Stimulated activated naive CD4-positive, alpha-beta T cell treated with Interleukin-2 at 50 U/mL for 16 hours (primary cell): ENCODE results near the gene CBX1.
"Not testable (repeated sequence)": the region's sequence is repeated elsewhere in the genome, so short reads cannot be mapped to it uniquely, and the experiment has no call there.

Source experiments
- DNase-seq: peaks from one replicate; lab custom pipeline; 2025; lab: John Stamatoyannopoulos, UW

CBX1 gene

GRCh38 chr17:48072811-48073210, 28.5 kb downstream of the CBX1 start:
- not testable (repeated sequence) for DNase-seq

- DNase-seq, result no peak
These were observed 29.6 kb downstream of the CBX1 start for GRCh38 chr17:48071654-48072053.

DNA sequence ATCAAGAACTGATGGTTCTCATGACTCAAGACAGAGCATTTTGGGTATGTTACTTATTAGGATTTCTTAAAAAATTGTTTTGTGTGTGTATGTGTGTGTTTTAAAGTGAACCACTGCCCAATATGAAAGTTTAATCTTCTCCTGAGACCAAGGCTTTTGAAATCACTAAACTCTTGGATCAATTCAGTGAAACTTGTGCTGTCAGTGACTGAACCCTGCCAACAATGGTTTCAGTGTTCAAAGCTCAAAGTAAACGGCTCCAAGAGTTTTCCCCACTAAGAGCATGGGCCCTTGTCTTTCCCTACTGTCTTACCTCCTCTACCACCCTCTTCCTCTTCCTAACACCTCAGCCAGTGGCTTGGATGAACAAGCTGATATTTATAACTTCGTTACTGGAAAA, 31.1 kb downstream of the CBX1 start:
- no peak for DNase-seq

DNA sequence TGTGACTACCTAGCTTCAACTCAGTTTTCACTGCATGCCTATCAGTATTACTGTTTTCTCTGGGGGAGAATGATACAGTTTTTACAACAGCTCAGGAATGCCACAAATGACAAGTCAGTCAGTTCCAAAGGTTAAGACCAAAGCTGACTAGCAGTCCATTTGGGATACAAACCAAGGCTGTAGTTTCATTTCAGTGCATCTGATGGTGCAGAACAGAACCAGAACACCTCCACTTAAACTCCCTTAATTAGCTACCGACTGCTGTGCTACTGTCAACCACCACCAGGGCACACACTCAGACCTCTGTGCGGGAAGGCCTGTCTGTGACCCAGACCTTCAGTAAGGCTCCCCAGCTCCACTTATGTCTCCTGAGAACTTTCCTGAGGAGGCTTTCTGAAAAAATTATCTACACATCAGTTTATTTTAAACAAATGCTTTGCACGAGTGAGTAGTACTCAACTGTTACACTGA, 32.8 kb downstream of the CBX1 start:
- DNase-seq, result no peak

DNA sequence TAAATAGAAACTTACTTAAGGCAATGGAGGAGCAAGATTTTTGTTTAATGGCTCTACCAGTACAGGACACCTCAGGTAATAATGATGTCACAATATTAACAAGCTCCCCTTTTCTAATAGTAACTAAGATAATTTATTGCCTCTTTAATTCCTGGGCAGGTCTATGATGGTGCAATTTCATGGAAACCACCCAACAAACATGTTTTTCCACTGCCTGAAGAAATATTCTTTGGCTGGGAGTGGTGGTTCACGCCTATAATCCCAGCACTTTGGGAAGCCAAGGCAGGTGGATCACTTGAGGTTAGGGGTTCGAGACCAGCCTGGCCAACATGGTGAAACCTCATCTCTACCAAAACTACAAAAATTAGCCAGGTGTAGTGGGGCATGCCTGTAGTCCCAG, 33.5 kb downstream of the CBX1 start:
- DNase-seq, result not testable (repeated sequence)

- no peak for DNase-seq
These were observed 34.0 kb downstream of the CBX1 start for GRCh38 chr17:48067245-48067644.

GRCh38 chr17:48066656-48067055, 34.6 kb downstream of the CBX1 start:
- DNase-seq, result no peak

GRCh38 chr17:48066192-48066591, 35.1 kb downstream of the CBX1 start:
- no peak for DNase-seq

DNA sequence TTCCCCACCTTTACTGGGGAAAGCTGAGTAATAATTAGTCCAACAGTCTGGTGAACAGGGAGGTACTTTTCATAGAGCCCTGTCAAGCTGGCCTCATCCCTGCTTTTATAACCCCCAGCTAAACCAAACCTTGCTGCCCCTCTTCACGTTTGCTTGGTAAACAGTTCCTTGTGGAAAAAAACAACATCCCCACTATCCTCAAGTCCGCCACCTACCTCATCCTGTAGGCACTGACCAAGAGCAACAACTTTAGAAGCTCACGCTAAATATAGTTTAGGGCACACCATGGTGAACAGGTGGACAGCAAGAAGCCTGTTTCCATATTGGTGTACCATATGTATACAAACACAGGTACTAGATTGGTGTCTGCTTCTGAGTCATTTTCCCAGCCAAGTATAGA, 36.6 kb downstream of the CBX1 start:
- no peak for DNase-seq

DNA sequence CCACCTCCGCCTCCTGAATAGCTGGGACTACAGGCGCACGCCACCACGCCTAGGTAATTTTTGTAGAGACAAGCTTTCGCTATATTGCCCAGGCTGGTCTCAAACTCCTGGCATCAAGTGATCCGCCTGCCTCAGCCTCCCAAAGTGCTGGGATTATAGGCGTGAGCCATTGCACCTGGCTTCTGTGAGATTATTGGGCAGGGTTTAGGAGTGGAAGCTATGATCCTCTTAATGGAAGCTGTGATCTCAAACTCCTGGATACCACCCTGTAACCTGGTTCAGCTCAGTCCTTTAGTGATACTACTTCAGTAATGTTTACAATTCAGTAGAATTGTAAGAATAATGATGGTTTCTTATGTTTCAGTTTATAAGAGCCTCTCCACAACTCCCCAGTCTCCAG, 39.0 kb downstream of the CBX1 start:
- DNase-seq, result no peak

DNA sequence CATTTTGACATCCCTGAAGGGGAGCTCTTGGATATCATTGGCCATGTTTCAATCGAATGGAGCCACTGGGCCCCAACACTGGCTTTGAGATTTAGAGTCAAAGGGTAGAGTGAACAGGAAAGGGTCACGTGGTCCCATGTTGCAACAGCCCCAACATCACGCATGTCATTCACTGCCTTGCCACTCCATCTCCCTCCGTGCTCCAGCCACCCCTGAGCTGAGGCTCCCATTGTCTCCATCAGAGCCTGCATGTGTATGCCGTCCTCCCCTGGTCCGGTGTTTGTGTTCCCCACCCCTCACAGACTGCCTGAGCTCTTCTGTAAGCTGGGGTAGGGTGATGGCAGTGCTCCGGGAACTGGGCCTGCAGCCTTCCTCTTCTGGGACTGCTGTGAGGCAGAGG, 41.0 kb downstream of the CBX1 start:
- no peak for DNase-seq

- DNase-seq, result no peak
These were observed 42.1 kb downstream of the CBX1 start for GRCh38 chr17:48059125-48059668.

DNA sequence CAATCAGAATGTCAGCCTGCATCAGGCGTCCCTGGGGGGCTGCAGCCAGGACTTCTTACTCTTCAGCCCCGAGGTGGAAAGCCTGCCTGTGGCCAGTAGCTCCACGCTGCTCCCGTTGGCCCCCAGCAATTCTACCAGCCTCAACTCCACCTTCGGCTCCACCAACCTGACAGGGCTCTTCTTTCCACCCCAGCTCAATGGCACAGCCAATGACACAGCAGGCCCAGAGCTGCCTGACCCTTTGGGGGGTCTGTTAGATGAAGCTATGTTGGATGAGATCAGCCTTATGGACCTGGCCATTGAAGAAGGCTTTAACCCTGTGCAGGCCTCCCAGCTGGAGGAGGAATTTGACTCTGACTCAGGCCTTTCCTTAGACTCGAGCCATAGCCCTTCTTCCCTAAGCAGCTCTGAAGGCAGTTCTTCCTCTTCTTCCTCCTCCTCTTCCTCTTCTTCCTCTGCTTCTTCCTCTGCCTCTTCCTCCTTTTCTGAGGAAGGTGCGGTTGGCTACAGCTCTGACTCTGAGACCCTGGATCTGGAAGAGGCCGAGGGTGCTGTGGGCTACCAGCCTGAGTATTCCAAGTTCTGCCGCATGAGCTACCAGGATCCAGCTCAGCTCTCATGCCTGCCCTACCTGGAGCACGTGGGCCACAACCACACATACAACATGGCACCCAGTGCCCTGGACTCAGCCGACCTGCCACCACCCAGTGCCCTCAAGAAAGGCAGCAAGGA, 42.7 kb downstream of the CBX1 start:
- no peak for DNase-seq

DNA sequence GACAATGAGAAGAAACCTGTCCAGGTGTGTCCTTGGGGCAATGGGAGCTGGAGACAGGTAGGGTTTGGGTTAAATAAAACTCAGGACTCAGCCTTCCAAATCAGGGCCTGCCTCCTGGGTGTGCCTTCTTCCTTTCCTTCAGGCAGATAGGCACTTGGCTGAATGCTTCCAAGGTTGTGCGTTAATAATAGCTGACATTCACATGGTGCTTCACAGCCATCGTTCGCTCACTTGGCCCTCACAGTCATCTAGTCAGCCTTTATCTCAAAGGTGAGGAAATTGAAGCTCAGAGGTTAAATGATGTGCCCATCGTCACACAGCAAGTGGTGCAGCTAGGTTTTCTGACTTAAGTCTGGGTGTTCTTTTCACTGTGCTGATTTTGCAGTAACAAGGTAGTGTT, 43.7 kb downstream of the CBX1 start:
- DNase-seq, result no peak

DNA sequence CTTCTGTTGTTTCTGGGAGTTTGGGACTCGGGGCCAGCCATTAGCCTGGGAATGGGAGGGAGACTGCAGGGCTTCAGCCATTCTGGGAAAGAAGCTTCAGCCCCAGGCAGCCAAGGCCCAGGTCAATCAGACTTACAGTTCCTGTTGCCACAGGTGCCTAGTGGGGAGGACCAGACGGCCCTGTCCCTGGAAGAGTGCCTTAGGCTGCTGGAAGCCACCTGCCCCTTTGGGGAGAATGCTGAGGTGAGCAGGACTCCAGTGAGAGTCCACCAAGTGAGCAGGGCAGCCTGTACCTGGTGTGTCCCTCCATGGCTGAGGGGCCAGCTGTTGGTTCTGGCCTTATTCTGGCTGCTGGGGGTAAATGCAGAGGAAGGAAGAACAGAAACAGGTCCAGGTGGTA, 44.4 kb downstream of the CBX1 start:
- no peak for DNase-seq

DNA sequence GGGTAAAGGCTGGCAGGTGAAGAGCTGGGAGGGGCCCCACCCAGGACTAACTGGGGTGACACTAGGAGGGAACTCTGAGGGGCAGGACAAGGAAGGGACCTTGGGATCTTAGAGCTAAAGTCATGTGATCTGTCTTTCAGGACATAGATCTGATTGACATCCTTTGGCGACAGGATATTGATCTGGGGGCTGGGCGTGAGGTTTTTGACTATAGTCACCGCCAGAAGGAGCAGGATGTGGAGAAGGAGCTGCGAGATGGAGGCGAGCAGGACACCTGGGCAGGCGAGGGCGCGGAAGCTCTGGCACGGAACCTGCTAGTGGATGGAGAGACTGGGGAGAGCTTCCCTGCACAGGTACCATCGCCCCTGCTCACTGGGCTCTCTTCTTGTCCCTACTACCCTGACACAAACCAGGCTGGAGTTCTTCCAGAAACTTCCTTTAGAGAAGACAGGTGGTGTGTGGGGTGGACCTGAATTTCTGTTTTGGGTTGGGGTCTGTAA, 45.0 kb downstream of the CBX1 start:
- no peak for DNase-seq

DNA sequence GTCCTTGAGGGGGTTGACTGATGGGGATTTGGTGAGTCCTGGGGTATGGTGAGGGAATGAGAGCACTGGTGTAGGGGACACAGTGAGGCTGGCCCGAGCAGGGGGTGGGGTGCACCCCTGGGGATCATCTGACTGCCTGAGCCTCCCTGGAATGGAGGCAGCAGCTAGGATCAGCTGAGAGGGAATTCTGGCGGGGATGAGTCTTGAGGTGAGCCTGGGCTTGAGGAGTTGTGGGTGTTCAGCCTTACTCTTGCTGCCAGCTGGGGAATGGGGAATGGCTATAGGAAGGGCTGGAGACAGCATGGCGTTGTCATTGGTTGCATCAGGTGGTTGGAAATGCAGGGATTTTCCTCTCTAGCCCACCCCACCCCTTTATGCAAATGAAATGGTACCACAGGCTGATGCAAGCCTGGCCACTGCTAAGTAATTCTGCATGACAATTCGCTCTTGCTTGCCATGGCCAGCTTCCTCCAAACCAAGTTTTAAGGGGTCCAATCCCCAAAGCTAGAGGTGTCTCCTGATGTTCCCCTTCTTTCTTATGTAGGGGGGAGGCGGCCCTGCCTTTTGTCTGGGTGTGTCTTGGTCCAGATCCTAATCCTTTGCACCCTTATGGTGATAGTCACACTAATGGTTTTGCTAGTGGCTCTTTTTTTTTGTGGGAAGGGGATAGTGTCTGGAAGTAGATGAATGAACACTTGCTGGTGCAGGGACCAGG, 45.6 kb downstream of the CBX1 start:
- peak; percentile 34 for DNase-seq

DNA sequence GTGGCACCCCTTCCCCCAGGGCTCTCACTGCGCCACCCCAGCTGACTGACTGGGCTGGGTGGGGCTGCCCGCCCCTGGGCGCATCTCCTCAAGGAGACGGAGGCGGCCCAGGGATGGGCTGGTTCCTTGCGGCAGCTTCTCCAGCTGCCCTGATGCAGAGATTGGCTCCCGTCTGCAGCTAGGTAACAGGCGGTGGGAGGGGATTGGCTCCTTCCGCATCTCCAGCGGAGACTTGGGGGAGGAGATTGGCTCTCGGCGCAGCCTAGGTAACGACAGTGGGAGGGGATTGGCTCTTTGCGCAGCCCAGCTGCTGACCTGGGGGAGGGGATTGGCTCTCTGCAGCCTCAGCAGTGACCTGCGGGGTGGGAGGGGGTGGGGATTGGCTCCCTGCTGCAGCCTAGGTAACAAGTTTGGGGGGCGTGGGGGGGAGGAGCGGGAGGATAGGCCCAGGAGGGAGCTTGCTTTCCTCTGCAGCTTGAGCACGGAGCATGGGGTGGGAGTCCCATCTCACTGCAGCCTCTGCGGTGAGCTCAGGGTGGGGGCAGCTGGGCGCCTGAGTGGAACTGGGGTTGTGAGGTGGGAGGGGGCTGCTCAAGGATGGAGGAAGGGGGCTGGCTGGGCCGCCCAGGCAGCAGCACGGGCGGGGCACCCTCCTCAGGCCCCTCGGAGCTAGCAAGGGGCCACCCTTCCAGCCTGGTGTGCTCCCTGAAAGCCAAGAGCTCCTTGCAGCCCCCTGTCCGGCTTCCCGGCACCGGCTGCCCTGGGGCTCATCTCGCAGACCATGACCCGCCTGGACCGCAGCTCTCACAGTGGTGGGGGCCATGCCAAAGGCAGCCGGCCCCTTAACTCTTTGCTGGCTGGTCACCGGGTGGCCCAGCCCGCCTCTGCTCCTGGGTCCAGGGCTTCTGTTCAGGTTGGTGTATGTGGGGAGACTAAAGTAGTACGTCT, 46.8 kb downstream of the CBX1 start:
- no peak for DNase-seq

DNA sequence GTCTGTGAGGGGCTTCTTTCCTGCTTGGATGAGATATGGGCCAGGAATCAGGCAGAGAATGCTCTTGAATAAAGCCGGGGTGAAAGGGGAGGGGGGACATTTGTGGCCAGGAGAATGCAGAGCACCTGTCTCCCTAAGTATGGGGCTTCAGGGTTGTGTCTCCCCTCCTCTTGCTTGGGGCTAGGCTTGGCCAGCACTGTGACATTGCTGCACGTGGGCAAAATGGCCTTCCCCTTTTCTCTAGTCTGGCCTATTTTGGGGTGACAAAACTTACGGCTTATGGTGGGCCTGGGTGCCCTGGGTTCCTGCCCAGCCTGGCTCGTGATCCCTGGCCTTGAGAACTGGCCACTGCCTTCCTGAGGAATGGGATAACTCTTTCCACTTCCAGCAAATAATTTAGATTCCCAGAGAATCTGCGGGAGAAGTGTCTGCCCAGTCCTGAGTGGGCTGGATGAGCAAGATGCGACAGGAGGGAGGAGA, 47.5 kb downstream of the CBX1 start:
- no peak for DNase-seq

GRCh38 chr17:48052956-48053757, 48.1 kb downstream of the CBX1 start:
- DNase-seq, result no peak
